ENCODE results near the gene SCMH1.

DNA sequence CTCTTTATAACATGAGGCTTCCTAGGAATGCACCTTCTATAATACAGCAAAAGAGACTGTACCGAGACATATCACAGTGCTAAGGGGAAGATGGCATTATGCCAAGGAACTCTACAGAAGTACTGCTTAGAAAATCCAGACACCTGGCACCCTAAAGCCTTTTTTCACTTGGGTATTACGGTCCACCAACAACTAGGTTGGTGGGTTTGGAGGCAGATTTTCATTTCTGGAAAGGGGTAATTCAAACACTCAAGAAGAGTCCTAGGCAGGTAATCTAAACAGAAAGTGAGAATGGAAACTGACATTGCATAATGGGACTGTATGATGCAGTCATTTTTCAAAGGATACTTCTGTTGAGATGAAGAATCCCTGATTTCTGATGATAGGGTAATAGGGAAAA, 19.6 kb downstream of the SCMH1 start:
- TF ChIP-seq JUND (IDR thresholded peaks at IDR 0.05) (no peak), RAD21 (IDR thresholded peaks at IDR 0.05; ENCODE audit: low read depth) (no peak), POLR2A (IDR thresholded peaks at IDR 0.05; ENCODE audit: borderline replicate concordance, extremely low read depth, insufficient read depth, insufficient read length) (no peak)
- TF ChIP-seq, protein P1, sequence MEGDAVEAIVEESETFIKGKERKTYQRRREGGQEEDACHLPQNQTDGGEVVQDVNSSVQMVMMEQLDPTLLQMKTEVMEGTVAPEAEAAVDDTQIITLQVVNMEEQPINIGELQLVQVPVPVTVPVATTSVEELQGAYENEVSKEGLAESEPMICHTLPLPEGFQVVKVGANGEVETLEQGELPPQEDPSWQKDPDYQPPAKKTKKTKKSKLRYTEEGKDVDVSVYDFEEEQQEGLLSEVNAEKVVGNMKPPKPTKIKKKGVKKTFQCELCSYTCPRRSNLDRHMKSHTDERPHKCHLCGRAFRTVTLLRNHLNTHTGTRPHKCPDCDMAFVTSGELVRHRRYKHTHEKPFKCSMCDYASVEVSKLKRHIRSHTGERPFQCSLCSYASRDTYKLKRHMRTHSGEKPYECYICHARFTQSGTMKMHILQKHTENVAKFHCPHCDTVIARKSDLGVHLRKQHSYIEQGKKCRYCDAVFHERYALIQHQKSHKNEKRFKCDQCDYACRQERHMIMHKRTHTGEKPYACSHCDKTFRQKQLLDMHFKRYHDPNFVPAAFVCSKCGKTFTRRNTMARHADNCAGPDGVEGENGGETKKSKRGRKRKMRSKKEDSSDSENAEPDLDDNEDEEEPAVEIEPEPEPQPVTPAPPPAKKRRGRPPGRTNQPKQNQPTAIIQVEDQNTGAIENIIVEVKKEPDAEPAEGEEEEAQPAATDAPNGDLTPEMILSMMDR (IDR thresholded peaks at IDR 0.05 in 2 of 3, conservative IDR thresholded peaks at IDR 0.05 in 1 of 3; ENCODE audit: borderline replicate concordance in 1 of 3, insufficient read depth in 1 of 3, low read depth in 2 of 3, low read length in 2 of 3): no peak
